Adrenal gland (tissue), 5 donors: ENCODE results near the gene EIF4E2.

ENCODE experiments used
- CTCF ChIP-seq, 6 experiments: fragments of 450-650 bp in 4 of 6; fragments of 200-600 bp in 2 of 6; sonication (generic) in 1 of 6; IDR thresholded peaks; 1 replicate in 5 of 6; 2 replicates in 1 of 6; pipeline versions ENCODE4 v1.5.1 to v1.8.0; 2016 to 2021; ENCODE audit warnings: antibody characterized with exemption in 6 of 6, mild to moderate bottlenecking in 2 of 6, moderate library complexity in 1 of 6
- POLR2A ChIP-seq, 2 donors: fragments of 450-650 bp; IDR thresholded peaks; one replicate each; pipeline ENCODE4 v1.6.1; 2017; ENCODE audit warnings: antibody characterized with exemption in 2 of 2, mild to moderate bottlenecking in 2 of 2, moderate library complexity in 1 of 2
- donor health status: DM: no; HTN: no; CAD: no.

GRCh38 chr2:232516551-232516950 lies 33.9 kb upstream of the EIF4E2 start:
- no peak for TF ChIP-seq POLR2A (IDR thresholded peaks at IDR 0.05)
- no peak for TF ChIP-seq CTCF (IDR thresholded peaks at IDR 0.05)
